Stimulated activated memory B cell treated with anti-CD40 and anti-IgM and Interleukin-4, amounts not matched to agents 10 μg/mL and 1 μg/mL and 100 μg/mL, for 72 hours (primary cell): ENCODE measurements around the gene VAX1.

ENCODE experiments used
- ATAC-seq: fragments of 150-1000 bp; cut with Tn5 transposase; 2 replicates; pipeline ENCODE4 v1.10.0; 2021
- H3K27ac Mint-ChIP-seq: one replicate; pipeline ENCODE4 v1.8.0; 2022; ENCODE audit warnings: mild to moderate bottlenecking, mixed read lengths
- H3K27me3 Mint-ChIP-seq: one replicate; pipeline ENCODE4 v1.8.0; 2022; ENCODE audit warnings: mixed read lengths
- H3K36me3 Mint-ChIP-seq: one replicate; pipeline ENCODE4 v1.8.0; 2022; ENCODE audit warnings: mixed read lengths
- H3K4me1 Mint-ChIP-seq: one replicate; pipeline ENCODE4 v1.8.0; 2022; ENCODE audit warnings: mixed read lengths
- H3K4me3 Mint-ChIP-seq: one replicate; pipeline ENCODE4 v1.8.0; 2022; ENCODE audit warnings: mild to moderate bottlenecking, moderate library complexity, mixed read lengths
- H3K9me3 Mint-ChIP-seq: one replicate; pipeline ENCODE4 v1.8.0; 2022; ENCODE audit warnings: mixed read lengths

Gene VAX1

DNA sequence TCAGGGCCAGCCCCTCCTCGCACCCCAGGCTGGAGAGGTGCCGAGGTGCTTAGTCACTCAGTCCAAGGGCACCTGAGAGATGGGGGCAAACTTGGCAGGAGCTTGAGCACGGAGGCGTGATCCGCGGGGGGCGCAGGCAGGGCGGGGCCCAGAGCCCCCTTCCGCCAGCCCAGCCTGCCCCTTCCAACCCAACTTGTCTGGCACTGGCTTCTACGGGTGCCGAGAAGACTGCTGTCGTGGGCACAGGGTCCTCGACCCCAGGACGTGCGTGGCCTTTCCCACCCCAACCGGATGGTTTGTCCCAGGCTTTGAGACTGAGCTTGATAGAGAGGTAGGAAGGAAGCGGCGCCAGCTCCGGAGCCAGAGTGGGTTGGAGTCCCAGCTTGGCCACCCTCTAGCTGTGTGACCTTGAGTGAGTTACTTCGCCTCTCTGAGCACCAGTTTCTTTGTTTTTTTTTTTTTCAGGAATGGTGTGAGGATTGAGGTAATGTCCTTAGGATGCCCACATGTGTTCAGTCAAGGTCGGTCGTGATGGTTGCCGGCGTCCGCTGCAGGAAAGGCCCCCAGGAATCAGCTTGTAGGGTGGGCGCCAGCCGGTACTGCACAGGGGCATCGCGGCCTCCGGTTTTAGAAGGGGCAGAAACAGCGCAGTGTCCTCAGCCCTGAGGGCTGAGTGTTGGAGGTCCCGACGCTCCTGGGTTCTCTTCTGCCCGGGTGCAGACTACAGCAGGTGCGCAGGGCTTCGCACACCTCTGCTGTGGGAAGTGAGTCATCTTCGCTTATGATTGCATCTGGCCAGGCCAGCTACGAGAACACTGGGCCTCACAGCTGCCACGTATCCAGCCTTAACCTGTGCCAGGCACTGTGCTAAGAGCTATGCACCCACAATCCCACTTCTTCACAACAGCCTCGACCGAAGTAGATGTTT lies 28.6 kb upstream of the VAX1 start:
- ATAC-seq, result no peak
- Mint-ChIP-seq H3K36me3 (no peaks in the 10 kb centered on the region), H3K4me3 (no peak overlapping the region), H3K9me3 (no peaks in the 10 kb centered on the region), H3K27me3 (peaks cover 96% of the 10 kb centered on the region), H3K4me1 (peaks cover 31% of the 10 kb centered on the region), H3K27ac (no peak overlapping the region)

DNA sequence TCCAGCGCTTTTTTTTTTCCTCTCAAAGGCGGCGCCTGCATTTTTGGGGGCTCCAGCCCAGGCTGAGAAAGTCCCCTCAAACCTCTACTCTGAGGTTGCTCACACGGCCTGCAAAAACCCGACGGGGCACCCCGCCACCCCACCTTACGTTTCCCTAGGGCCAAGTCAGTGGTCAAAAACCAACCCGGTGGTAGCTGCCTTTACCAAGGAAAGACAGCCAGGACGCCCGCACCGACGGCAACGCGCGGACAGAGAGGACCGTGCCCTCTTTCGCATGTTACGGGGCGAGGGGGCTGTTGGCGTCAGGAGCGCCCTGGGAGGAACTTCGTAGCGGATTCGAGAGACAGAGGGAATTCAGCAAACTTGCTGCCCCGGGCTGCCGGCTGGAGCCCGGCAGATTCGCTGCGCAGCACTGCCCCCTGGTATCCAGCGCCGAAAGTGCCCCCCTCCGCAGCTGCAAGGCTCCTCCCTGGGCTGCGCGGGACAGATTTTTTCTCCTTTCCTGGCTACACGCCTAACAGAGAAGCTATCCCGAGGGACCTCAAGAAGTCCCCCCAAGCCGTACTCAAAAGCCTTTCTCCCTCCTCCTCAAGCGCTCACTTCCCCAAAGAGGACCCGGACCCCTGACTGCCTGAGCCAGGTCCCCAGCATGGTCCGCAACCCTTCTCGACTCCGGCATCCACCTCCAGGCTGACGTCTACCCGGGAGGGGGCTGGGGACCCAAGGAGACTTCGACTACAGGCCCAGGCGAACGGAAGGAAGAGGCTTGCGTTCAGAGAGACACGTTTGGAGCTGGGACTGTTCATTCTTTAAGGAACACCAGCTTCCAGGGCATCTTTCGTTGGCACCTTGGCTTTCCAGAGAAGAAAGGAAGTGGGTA lies 27.7 kb upstream of the VAX1 start:
- Mint-ChIP-seq H3K4me3 (no peak overlapping the region), H3K27me3 (peaks cover 97% of the 10 kb centered on the region), H3K4me1 (peaks cover 31% of the 10 kb centered on the region), H3K9me3 (no peaks in the 10 kb centered on the region), H3K27ac (no peak overlapping the region), H3K36me3 (no peaks in the 10 kb centered on the region)
- no peak for ATAC-seq

DNA sequence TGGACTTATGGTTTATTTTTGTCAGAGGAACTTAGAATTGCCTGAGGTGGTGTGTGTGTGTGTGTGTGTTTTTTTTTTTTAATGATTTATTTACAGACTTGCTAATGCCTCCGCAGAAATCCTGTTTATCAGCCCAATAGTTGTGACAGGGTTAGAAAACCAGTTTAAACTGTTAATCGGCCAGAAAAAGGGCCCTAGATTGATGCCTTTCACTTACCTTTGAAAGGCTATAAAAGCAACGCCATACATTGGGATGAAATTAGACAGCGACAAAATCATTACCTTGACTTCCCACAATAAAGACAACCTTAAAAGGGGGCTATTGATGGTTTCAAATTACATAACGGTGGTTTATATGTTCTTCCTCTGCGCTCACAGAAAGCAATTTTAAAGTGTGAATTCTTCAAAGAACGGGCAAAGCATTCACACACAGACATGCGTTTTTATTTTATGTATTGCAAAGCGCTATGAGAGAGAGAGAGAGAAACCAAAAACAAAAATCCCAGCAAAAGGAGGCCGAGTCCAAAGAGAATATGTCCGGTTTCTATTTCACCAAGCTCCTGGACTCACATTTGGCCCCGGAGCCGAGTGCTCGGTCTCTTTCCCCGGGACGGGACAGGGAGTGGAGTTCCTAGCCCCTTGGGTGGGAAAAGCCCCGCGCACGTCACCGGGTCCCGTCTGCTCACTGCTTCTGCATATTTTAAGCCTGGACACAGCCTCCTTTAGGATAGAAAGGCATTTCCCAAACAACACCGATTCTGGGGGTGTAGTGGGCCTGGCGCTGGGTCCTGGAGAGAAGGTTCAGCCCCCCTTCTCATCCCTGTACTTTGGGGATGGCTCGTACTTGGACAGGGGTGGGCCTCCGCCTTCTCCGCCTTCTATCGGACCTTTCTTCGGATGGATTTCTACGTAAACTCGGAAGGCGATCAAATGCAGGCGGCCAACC lies 26.8 kb upstream of the VAX1 start:
- peaks cover 97% of the 10 kb centered on the region for H3K27me3 Mint-ChIP-seq
- H3K4me3 Mint-ChIP-seq, result no peak overlapping the region
- no peak overlapping the region for H3K27ac Mint-ChIP-seq
- peaks cover 31% of the 10 kb centered on the region for H3K4me1 Mint-ChIP-seq
- no peaks in the 10 kb centered on the region for H3K9me3 Mint-ChIP-seq
- no peak for ATAC-seq
- H3K36me3 Mint-ChIP-seq, result no peaks in the 10 kb centered on the region

DNA sequence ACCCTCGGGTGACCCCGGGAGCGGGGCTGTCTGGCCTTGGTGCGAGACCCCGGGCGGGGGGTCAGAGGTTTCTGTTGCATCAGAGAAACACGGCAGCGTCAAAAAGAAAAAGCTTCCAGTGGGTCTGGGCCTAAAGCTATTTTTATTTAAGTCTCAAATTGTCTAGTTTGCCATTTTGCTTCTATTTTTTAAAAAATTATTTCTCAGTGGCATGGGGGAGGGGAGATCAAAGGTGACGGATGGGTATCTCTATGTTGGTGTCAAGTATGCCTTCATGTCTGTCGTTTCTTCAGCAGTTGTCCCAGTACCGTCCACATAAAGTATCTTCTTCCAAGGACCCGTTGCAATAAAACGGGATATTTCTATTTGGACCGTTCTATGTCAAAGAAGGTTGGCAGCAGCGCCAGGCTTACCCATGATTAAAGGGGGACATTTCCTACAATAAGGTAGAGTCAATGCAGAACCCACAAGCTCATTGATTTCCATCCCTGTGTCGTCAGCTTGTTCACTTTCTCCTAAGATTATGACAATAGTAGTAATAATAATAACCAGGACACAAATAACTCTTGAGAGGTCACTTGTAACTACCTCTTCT lies 26.0 kb upstream of the VAX1 start:
- ATAC-seq, result no peak
- Mint-ChIP-seq H3K36me3 (no peaks in the 10 kb centered on the region), H3K9me3 (no peaks in the 10 kb centered on the region), H3K27me3 (peaks cover 97% of the 10 kb centered on the region), H3K27ac (no peak overlapping the region), H3K4me1 (peaks cover 31% of the 10 kb centered on the region), H3K4me3 (no peak overlapping the region)

DNA sequence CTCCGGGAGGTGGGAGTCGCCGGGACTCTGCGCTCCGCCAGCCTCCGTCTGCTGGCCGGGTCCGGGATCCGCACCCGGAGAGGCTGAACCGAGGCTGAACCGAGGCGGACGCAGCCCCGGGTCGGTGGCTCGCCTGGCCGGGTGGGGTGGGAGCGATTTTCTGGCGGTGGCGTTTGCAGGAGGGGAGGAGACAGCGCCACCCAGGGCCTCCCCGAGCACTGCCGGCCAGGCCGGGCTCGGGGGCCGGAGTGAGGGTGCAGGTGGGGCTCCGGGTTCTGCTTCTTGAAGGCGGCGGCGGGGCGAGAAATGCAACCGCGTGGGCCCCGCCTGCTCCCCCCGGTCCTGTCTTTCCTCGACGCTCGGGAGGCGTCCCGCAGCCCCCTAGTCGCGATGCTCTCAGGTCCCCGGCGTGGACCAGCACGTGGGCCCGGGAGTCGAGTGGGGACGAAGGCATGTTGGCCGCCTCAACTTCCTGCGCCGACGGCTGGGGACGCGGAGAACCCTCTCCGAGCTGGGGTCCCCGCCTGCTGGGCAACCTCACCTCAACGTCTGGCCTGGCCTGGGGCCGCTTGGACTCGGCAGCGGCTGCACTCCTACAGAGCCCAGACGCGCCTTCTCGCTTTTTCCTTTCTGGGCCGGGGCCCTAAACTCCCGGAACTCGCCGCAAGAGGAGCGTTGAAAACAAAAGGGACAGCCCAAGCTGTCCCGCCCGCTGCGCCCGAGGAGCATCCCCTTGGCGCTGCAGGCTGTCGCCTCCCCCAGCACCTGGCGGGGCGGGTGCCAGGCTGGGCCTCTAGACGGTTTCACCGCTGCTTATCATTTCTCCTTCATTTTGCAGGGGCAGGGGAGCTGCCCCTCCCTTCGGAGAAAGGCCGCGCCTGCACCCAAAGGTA lies 25.2 kb upstream of the VAX1 start:
- Mint-ChIP-seq H3K27ac (no peak overlapping the region), H3K27me3 (peaks cover 97% of the 10 kb centered on the region), H3K36me3 (no peaks in the 10 kb centered on the region), H3K4me1 (peaks cover 24% of the 10 kb centered on the region), H3K4me3 (no peak overlapping the region), H3K9me3 (no peaks in the 10 kb centered on the region)
- no peak for ATAC-seq

DNA sequence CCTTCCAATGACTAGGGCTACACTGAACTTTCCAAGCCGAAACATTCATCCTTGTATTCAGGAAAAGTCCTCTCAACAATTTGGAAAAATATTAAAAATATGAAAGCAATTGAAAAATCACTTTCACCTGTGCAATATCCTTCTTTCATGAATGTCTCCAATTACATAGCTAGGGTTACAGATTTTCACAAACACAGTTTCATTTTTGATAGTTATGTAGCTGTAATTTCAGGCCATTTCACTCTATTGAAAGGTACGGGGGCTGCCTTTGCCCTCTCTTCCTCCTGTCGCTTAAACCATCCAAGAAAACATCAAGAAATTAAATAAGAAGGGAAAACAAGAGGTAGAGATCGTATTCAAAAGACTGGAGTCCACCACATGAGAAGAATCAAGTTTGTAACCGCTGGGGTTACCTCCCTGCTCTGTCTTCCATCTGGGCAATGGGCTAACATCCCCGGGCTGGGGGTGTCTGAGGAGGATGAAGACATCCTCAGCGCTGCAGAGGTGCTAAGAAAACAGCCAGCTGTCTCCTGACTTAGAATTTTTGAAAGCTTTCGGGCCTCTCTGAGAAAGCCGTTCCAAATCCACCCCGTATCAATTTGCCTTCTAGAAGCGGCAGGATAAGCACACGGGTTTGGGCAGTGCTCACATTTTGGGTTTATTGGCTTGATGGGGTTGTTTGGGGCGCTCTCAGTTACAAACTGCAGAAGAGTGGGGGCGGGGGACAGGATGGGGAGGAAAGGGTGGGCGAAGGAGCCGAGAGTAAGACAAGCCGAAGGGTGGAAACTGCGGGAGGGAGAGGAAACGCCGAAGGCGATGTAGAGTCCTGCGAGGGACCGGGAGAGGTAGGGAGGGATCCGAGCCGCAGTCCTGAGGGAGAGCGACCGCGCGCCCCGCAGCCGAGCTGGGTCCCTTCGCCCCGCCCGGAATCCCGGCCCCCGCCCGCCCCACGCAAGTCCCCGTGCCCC lies 24.3 kb upstream of the VAX1 start:
- no peaks in the 10 kb centered on the region for H3K36me3 Mint-ChIP-seq
- H3K4me3 Mint-ChIP-seq, result no peak overlapping the region
- H3K9me3 Mint-ChIP-seq, result no peaks in the 10 kb centered on the region
- H3K27me3 Mint-ChIP-seq, result peaks cover 97% of the 10 kb centered on the region
- no peak overlapping the region for H3K27ac Mint-ChIP-seq
- ATAC-seq, result no peak
- H3K4me1 Mint-ChIP-seq, result peaks cover 15% of the 10 kb centered on the region

DNA sequence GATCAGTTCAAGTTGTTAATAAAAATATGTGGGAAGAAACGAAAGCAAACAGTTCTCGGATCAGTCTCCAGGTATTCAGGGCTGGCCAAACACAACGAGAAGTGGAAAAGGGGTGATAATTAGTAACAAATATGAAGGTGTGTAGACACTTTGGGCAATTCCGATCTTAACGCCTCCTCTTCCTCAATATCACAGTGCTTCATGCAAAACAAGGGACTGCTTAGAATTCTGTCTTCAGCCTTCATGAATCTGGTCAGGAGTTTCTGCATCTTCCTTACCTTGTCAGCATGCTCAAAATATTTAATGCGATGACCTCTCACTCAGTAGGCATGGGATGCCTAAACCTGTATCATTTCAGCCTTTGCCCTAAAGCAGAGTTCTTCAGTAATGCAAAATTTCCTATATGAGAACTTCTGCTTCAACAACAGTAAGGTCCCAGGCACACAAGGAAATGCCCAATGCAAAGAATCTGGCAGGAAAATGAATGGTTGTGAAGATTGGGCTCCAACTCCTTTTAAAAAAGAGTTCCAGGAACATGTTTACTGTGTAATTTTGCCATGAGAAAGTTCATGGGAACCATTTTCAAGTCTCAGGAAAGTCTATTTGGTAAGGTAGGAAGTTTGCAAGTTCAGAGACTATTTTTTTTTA lies 23.4 kb upstream of the VAX1 start:
- Mint-ChIP-seq H3K27me3 (peaks cover 96% of the 10 kb centered on the region), H3K36me3 (no peaks in the 10 kb centered on the region), H3K9me3 (no peaks in the 10 kb centered on the region), H3K27ac (no peak overlapping the region), H3K4me3 (no peak overlapping the region), H3K4me1 (peaks cover 14% of the 10 kb centered on the region)
- ATAC-seq, result no peak

DNA sequence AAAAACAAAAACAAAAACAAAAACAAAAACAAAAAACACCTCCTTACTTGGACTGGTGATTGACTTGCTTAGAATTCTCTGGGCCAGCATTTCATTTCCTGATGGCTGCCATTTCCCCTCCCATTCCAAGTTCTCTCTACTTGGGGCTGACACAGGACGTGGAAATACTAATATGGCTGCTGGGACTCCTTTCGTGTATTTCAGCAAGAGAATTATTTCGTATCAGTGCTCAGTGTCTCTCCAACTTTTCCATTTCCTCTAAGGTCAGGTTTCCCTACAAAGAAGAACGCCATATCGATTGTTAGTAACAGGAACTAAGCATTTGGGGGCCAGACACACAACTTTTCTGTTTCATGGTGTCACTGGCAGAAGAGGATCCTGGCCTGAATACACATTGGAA lies 22.5 kb upstream of the VAX1 start:
- no peaks in the 10 kb centered on the region for H3K36me3 Mint-ChIP-seq
- no peak overlapping the region for H3K4me3 Mint-ChIP-seq
- peaks cover 96% of the 10 kb centered on the region for H3K27me3 Mint-ChIP-seq
- H3K4me1 Mint-ChIP-seq, result peaks cover 10% of the 10 kb centered on the region
- H3K9me3 Mint-ChIP-seq, result no peaks in the 10 kb centered on the region
- no peak overlapping the region for H3K27ac Mint-ChIP-seq
- no peak for ATAC-seq

DNA sequence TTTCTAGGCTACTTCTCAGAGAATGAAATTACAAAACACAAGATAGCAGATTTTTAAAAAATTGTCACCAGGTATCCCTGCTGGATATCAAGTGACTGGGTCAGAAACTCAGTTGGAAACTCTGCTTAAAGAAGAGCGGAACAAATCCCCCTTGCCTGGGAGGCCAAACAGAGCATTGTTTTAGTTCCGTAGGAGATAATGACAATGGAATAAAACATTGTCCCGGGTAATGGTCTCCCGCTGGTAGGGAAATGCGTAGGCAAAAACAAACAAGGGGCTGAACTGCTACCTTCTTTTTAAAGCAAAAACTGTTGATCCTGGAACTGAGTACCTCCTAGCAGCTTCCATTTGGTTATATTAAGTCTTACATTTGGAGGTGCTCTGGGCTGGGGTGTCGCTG lies 21.3 kb upstream of the VAX1 start:
- no peak overlapping the region for H3K4me3 Mint-ChIP-seq
- no peaks in the 10 kb centered on the region for H3K9me3 Mint-ChIP-seq
- ATAC-seq, result no peak
- peaks cover 96% of the 10 kb centered on the region for H3K27me3 Mint-ChIP-seq
- H3K36me3 Mint-ChIP-seq, result no peaks in the 10 kb centered on the region
- H3K27ac Mint-ChIP-seq, result no peak overlapping the region
- peaks cover 10% of the 10 kb centered on the region for H3K4me1 Mint-ChIP-seq

DNA sequence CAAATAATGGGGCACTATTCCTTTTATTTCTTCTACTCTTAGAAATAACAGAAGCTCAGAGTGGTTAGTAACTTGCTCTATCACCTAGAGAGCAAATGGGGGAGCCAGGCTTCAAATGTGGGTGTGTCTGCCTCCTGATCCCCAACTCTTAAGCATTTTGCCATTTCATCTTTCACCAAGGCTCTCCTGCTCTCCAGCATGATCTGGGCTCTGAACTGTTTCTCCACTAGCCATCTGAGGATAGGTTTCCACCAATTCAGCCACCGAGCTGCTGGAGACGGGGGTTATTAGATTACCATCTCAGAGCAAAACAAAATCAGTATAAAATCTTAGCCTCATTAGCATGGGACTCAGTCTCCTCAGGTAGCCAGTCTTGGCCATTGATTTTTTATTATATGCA lies 20.2 kb upstream of the VAX1 start:
- ATAC-seq, result no peak
- H3K27ac Mint-ChIP-seq, result no peak overlapping the region
- H3K36me3 Mint-ChIP-seq, result no peaks in the 10 kb centered on the region
- H3K9me3 Mint-ChIP-seq, result no peaks in the 10 kb centered on the region
- H3K4me1 Mint-ChIP-seq, result peaks cover 10% of the 10 kb centered on the region
- no peak overlapping the region for H3K4me3 Mint-ChIP-seq
- H3K27me3 Mint-ChIP-seq, result peaks cover 96% of the 10 kb centered on the region

DNA sequence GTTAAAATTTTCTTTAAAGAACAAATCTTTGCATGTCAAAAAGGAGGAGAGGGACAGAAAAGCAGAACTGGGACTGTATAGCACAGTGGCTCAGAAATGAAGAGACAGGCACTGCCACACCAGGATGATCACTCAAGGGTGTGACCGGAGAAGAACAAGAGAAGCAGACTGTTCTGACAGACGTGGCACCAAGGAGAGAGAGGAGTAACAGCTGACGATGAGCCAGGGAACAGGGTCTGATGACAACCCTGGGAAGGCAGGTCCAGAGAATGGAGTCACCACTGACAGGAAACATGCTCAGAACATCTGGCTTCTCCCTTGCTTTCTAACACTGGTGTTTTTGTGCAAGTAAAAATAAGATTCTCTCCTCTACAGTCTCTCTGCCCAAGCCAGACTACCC lies 14.6 kb upstream of the VAX1 start:
- Mint-ChIP-seq H3K4me1 (no peaks in the 10 kb centered on the region), H3K9me3 (no peaks in the 10 kb centered on the region), H3K27me3 (peaks cover 76% of the 10 kb centered on the region), H3K4me3 (no peak overlapping the region), H3K36me3 (no peaks in the 10 kb centered on the region), H3K27ac (no peak overlapping the region)
- no peak for ATAC-seq

DNA sequence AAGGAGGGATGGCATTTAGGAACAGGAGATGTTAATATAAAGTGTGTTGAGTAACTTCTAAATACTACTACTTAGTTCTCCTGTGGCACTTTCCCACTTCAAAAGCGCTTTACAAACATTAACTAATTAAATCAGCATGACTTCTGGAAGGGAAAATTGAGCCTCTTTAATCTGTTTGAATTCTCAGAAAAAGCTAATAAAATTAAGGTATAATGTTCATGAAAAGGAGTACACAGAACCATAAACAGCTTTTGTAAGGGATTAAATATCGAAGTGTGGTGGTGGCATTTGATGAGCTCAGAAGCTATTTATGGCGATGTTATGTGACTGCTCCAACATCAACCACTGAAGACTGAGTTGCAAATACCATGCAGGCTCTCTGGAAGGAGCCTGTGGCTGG lies 10.2 kb upstream of the VAX1 start:
- Mint-ChIP-seq H3K4me1 (no peaks in the 10 kb centered on the region), H3K4me3 (no peak overlapping the region), H3K36me3 (no peaks in the 10 kb centered on the region), H3K27me3 (peaks cover 43% of the 10 kb centered on the region), H3K9me3 (no peaks in the 10 kb centered on the region), H3K27ac (no peak overlapping the region)
- ATAC-seq, result no peak
